Ishikawa (cell line): ENCODE data around the gene IL19.

Experiments used
- CEBPB ChIP-seq: IDR thresholded peaks from 2 replicates; pipeline ENCODE4 v1.6.1; 2012
- CREB1 ChIP-seq: IDR thresholded peaks from 2 replicates; pipeline ENCODE4 v1.6.1; 2012; ENCODE audit warnings: low read depth
- EGR1 ChIP-seq: IDR thresholded peaks from 2 replicates; pipeline ENCODE4 v1.6.1; 2012
- EP300 ChIP-seq: IDR thresholded peaks from 2 replicates; pipeline ENCODE4 v1.6.1; 2012; ENCODE audit warnings: borderline replicate concordance
- FOXM1 ChIP-seq: IDR thresholded peaks from 2 replicates; pipeline ENCODE4 v1.6.1; 2012; ENCODE audit warnings: low read depth, borderline replicate concordance
- MAX ChIP-seq: IDR thresholded peaks from 2 replicates; pipeline ENCODE4 v1.6.1; 2012
- NFIC ChIP-seq: IDR thresholded peaks from 2 replicates; pipeline ENCODE4 v1.6.1; 2012
- RAD21 ChIP-seq: IDR thresholded peaks from 2 replicates; pipeline ENCODE4 v1.6.1; 2012; ENCODE audit warnings: low read depth
- REST ChIP-seq: IDR thresholded peaks from 2 replicates; pipeline ENCODE4 v1.6.1; 2012; ENCODE audit warnings: low read depth, mild to moderate bottlenecking
- TAF1 ChIP-seq: IDR thresholded peaks from 2 replicates; pipeline ENCODE4 v1.6.1; 2012; ENCODE audit warnings: low read depth, mild to moderate bottlenecking
- TCF12 ChIP-seq: IDR thresholded peaks from 2 replicates; pipeline ENCODE4 v1.6.1; 2012; ENCODE audit warnings: low read depth
- USF1 ChIP-seq: IDR thresholded peaks from 2 replicates; pipeline ENCODE4 v1.6.1; 2012
- YY1 ChIP-seq: IDR thresholded peaks from 2 replicates; pipeline ENCODE4 v1.6.1; 2012; ENCODE audit warnings: low read depth
- ZBTB7A ChIP-seq: IDR thresholded peaks from 2 replicates; pipeline ENCODE4 v1.6.1; 2012; ENCODE audit warnings: low read depth

- TF ChIP-seq MAX (no peak), RAD21 (no peak), REST (no peak), EP300 (no peak), EGR1 (no peak), ZBTB7A (no peak), FOXM1 (no peak), CEBPB (no peak), YY1 (no peak), TAF1 (no peak), CREB1 (no peak), NFIC (no peak), USF1 (no peak), TCF12 (no peak)
Measured at GRCh38 chr1:206856674-206857464, 86.3 kb downstream of the IL19 start.
